K562 (cell line): ENCODE results near the gene PLS1. TPM values are rescaled to one million over a fixed set of nuclear protein-coding genes. Genes with fewer than 3 reads are reported as not detected.

Experiments
- ATAC-seq: fragments of 200-7000 bp; cut with Tn5 transposase; 3 replicates; pipeline ENCODE4 v1.9.1; 2020; ENCODE audit warnings: moderate library complexity
- BruUV-seq: library from RNA; stranded (reverse); fragments of 400-500 nt; replicated peaks from 2 replicates; lab custom pipeline; 2021; lab: Mats Ljungman, UMichigan
- CTCF ChIA-PET: fragments of 300-600 bp; formaldehyde crosslinking; extraction: SDS; loops from one replicate; lab custom pipeline; 2021; ENCODE audit warnings: low intra/inter-chr PET ratio; lab: Yijun Ruan, JAX
- POLR2A ChIA-PET: fragments of 300-600, 350-650 bp; sonication (Branson Sonifier 250); formaldehyde crosslinking; extraction: SDS; loops from one replicate; lab custom pipeline; 2021; ENCODE audit warnings: antibody characterized with exemption, inconsistent platforms; lab: Yijun Ruan, JAX
- DNase-seq, 4 experiments: peaks; one replicate each; pipeline versions ENCODE4 v3.0.0 to v3.0.0-alpha.2; 2011 to 2018; ENCODE audit warnings: low spot score in 3 of 4, mixed read lengths in 3 of 4; ENCODE audit errors: extremely low read depth in 1 of 4
- FAIRE-seq: peaks from 2 replicates; lab custom pipeline; 2011; peaks lifted over from hg19 to GRCh38; lab: Jason Lieb, UNC
- H2AFZ ChIP-seq: 2 replicates; pipeline ENCODE4 v1.6.0; 2011; ENCODE audit warnings: low read depth, low read length, control low read depth, inconsistent platforms
- H3K27ac ChIP-seq: fragments of 200-600 bp; 3 replicates; pipeline ENCODE4 v1.8.0; 2011; ENCODE audit warnings: low read depth, mild to moderate bottlenecking, control low read depth, inconsistent platforms, low read length, moderate library complexity, mixed read lengths; ENCODE audit errors: extremely low read depth
- H3K27me3 ChIP-seq, 2 experiments: fragments of 300-600 bp in 1 of 2; 2 replicates in 1 of 2; 3 replicates in 1 of 2; pipeline versions ENCODE4 v1.6.0 to v1.8.0; 2011; ENCODE audit warnings: inconsistent platforms in 2 of 2, low read length in 2 of 2, mild to moderate bottlenecking in 1 of 2, mixed read lengths in 1 of 2, moderate library complexity in 1 of 2; ENCODE audit not compliant: control insufficient read depth in 2 of 2, insufficient read depth in 2 of 2
- H3K36me3 ChIP-seq: fragments of 300-600 bp; 3 replicates; pipeline ENCODE4 v1.8.0; 2011; ENCODE audit warnings: mild to moderate bottlenecking, low read length, inconsistent platforms; ENCODE audit not compliant: control insufficient read depth, insufficient read depth
- H3K4me1 ChIP-seq, 2 experiments: fragments of 200-600 bp in 1 of 2; replicated peaks in 1 of 2; 2 replicates in 1 of 2; 3 replicates in 1 of 2; pipeline versions ENCODE4 v1.5.1 to v1.8.0; 2011; ENCODE audit warnings: inconsistent platforms in 2 of 2, low read length in 2 of 2, mild to moderate bottlenecking in 1 of 2, mixed read lengths in 1 of 2, moderate library complexity in 1 of 2; ENCODE audit not compliant: control insufficient read depth in 2 of 2, insufficient read depth in 2 of 2
- H3K4me2 ChIP-seq: 2 replicates; pipeline ENCODE4 v1.6.1; 2011; ENCODE audit warnings: low read length, control low read depth, inconsistent platforms, mixed read lengths; ENCODE audit not compliant: insufficient read depth
- H3K4me3 ChIP-seq: fragments of 200-600 bp; sonication (generic), shearing (Covaris generic); 2 replicates; pipeline ENCODE4 v1.5.1; 2016; ENCODE audit warnings: control low read depth, inconsistent platforms
- H3K79me2 ChIP-seq: fragments of 200-600 bp; 3 replicates; pipeline ENCODE4 v1.8.0; 2011; ENCODE audit warnings: low read length, inconsistent platforms; ENCODE audit not compliant: control insufficient read depth, insufficient read depth
- H3K9ac ChIP-seq, 2 experiments: 2 replicates each; pipeline versions ENCODE4 v1.6.0 to v1.6.1; 2011; ENCODE audit warnings: low read depth in 2 of 2, low read length in 2 of 2, control low read depth in 1 of 2, inconsistent platforms in 1 of 2, mild to moderate bottlenecking in 1 of 2, mixed read lengths in 1 of 2; ENCODE audit not compliant: insufficient read depth in 1 of 2
- H3K9me1 ChIP-seq: one replicate; pipeline ENCODE4 v1.6.0; 2011; ENCODE audit warnings: inconsistent platforms, mild to moderate bottlenecking, low read length, moderate library complexity; ENCODE audit not compliant: control insufficient read depth, insufficient read depth
- H3K9me3 ChIP-seq: replicated peaks from 2 replicates; pipeline ENCODE4 v1.5.1; 2011; ENCODE audit warnings: low read depth, low read length, inconsistent platforms; ENCODE audit not compliant: control insufficient read depth, insufficient read depth
- H4K20me1 ChIP-seq: replicated peaks from 2 replicates; pipeline ENCODE4 v1.6.1; 2011; ENCODE audit warnings: low read length, inconsistent platforms, mixed read lengths; ENCODE audit not compliant: control insufficient read depth, insufficient read depth
- KDM1A ChIP-seq, 2 experiments: fragments of 450-650 bp; IDR thresholded peaks; 2 replicates each; pipeline ENCODE4 v1.6.1; 2016; ENCODE audit warnings: mild to moderate bottlenecking in 2 of 2
- RNF2 ChIP-seq: sonication (generic); IDR thresholded peaks from 2 replicates; pipeline ENCODE4 v1.6.1; 2016
- RUNX1 ChIP-seq: sonication (generic); IDR thresholded peaks from 2 replicates; pipeline ENCODE4 v1.6.1; 2016; ENCODE audit warnings: antibody characterized with exemption, low read depth
- TAL1 ChIP-seq: fragments of 450-650 bp; IDR thresholded peaks from 2 replicates; pipeline ENCODE4 v1.6.1; 2016; ENCODE audit warnings: mild to moderate bottlenecking
- ZC3H4 ChIP-seq: sonication (generic); formaldehyde crosslinking; IDR thresholded peaks from 2 replicates; pipeline ENCODE4 v1.9.0; 2021; ENCODE audit warnings: missing genetic modification reagents, borderline replicate concordance
- ZNF121 ChIP-seq: sonication (generic); formaldehyde crosslinking; conservative IDR thresholded peaks from 2 replicates; pipeline ENCODE4 v1.8.0; 2022; ENCODE audit warnings: missing genetic modification reagents
- ZNF407 ChIP-seq: fragments of 450-650 bp; IDR thresholded peaks from 2 replicates; pipeline ENCODE4 v1.6.1; 2016; ENCODE audit warnings: low read depth
- WGBS: fragments of 100-300 bp; shearing (Covaris generic); methylation state at CpG from one replicate; pipeline ENCODE4 v1.1.6; 2016; ENCODE audit warnings: low coverage, mixed read lengths; ENCODE audit not compliant: insufficient coverage; ENCODE audit errors: missing lambda C conversion rate; 5-methylcytosine and 5-hydroxymethylcytosine counted together
- in situ Hi-C: fragments of 300-500 bp; cut with MboI; formaldehyde crosslinking; loops from 4 replicates; pipeline ENCODE4 v1.15.0; 2018; ENCODE audit warnings: inconsistent platforms, mixed read lengths
- intact Hi-C: fragments of 100-400 bp; cut with micrococcal nuclease; formaldehyde crosslinking; loops from 2 replicates; pipeline ENCODE4 v1.14.2; 2022
- polyA plus RNA-seq, 8 experiments: library from polyadenylated mRNA; depleted of rRNA in 4 of 8; stranded (reverse) in 5 of 8; unstranded in 3 of 8; fragments of >200 nt; fragmentation: Nextera tagmentation in 2 of 8; fragmentation: Illumina TruSeq in 1 of 8; extraction: Ambion mirVana in 2 of 8; extraction: Trizol in 1 of 8; gene quantifications; 2 replicates each; pipeline versions ENCODE4 v1.2.1 to v1.2.3, GENCODE V29; 2011 to 2014; ENCODE audit warnings: inconsistent platforms in 1 of 8, missing spikeins in 1 of 8
- total RNA-seq, 7 experiments: library from RNA; depleted of rRNA in 6 of 7; stranded (reverse); fragments of >200 nt in 6 of 7; fragmentation: Illumina TruSeq in 2 of 7; extraction: Trizol in 2 of 7; gene quantifications; 2 replicates each; pipeline versions ENCODE4 v1.2.1 to v1.2.3, GENCODE V29; 2011 to 2021; ENCODE audit warnings: low replicate concordance in 1 of 7

The PLS1 gene
- total and polyA plus RNA-seq, 9 of the 15 experiments (the other 6 are each of a cell fraction or from before 2014, with no cell fraction given), result 6.1 to 21.3 (median 13.0) TPM

- no peaks in the 10 kb centered on the region for H4K20me1 ChIP-seq
- H3K27ac ChIP-seq, result no peak overlapping the region
- TF ChIP-seq TAL1, result no peak
- TF ChIP-seq RUNX1, result no peak
- TF ChIP-seq KDM1A (IDR thresholded peaks at IDR 0.05), result peak in 1 of 2 experiments; percentile 24; a peak in 1 of 4 replicates
- TF ChIP-seq ZNF121 (CRISPR knock-in tag), result no peak
- WGBS, result 58% methylated on average over 2 of the region's 4 CpGs
- DNase-seq (no peak), ATAC-seq (no peak), FAIRE-seq (no peak)
- no peak overlapping the region for H2AFZ ChIP-seq
- POLR2A ChIA-PET, result interaction anchor here (1.0 to 1.8 kb wide), 4 partner anchors 9 to 400 kb away, joined by 3 to 4 read pairs (median 4); partner anchors contain the start of gene U2SURP
- H3K79me2 ChIP-seq, result peaks cover 22% of the 10 kb centered on the region
- H3K9ac ChIP-seq, result no peak overlapping the region
- in situ Hi-C loops, result no loop called here
- no peaks in the 10 kb centered on the region for H3K27me3 ChIP-seq
- CTCF ChIA-PET, result interaction anchor here (0.6 kb wide), 1 partner anchor 459 kb away, joined by 3 read pairs; no protein-coding TSS in a partner anchor
- H3K9me3 ChIP-seq, result no peaks in the 10 kb centered on the region
- H3K4me2 ChIP-seq, result no peak overlapping the region
- no peaks in the 10 kb centered on the region for H3K9me1 ChIP-seq
- H3K4me3 ChIP-seq, result no peak overlapping the region
- peaks cover 0 to 8% of the 10 kb centered on the region in 2 experiments; a peak in 2 of 5 replicates for H3K4me1 ChIP-seq
- H3K36me3 ChIP-seq, result peaks cover 2% of the 10 kb centered on the region; the same call in 1 of the 3 replicates
- intact Hi-C loops, result no loop called here
- BruUV-seq, result no TSS peak
Measured at GRCh38 chr3:142601713-142602112, 5.5 kb downstream of the PLS1 start.

GRCh38 chr3:142602619-142603385 is 6.6 kb downstream of the PLS1 start:
- Histone ChIP-seq H3K9ac (no peak overlapping the region), H3K4me3 (no peak overlapping the region), H2AFZ (no peak overlapping the region), H3K27ac (no peak overlapping the region), H3K9me3 (no peaks in the 10 kb centered on the region), H4K20me1 (no peaks in the 10 kb centered on the region), H3K4me1 (peaks cover 0 to 3% of the 10 kb centered on the region in 2 experiments; a peak in 2 of 5 replicates), H3K9me1 (no peaks in the 10 kb centered on the region), H3K79me2 (peaks cover 11% of the 10 kb centered on the region), H3K27me3 (no peaks in the 10 kb centered on the region), H3K4me2 (no peak overlapping the region), H3K36me3 (peaks cover 2% of the 10 kb centered on the region; the same call in 1 of the 3 replicates)
- DNase-seq, result no peak
- ATAC-seq, result no peak
- intact Hi-C loops (no loop called here), in situ Hi-C loops (no loop called here)
- no TSS peak for BruUV-seq
- POLR2A ChIA-PET, result interaction anchor here (0.7 to 1.5 kb wide), 5 partner anchors 10 to 399 kb away, joined by 3 to 4 read pairs (median 3); partner anchors contain the start of gene U2SURP
- WGBS, result 72% methylated on average over 13 of the region's 13 CpGs
- FAIRE-seq, result no peak
- CTCF ChIA-PET, result no interaction called here
- TF ChIP-seq ZC3H4 (CRISPR knock-in tag), result no peak
- no peak for TF ChIP-seq RNF2
- TF ChIP-seq ZNF407, result no peak
